Activated CD8-positive, alpha-beta memory T cell treated with anti-CD3 and anti-CD28 coated beads for 1 hour (primary cell): ENCODE data around the gene RGS8.

Experiments
- DNase-seq, 2 donors: peaks; one replicate each; pipeline ENCODE4 v3.0.0-alpha.2; 2020; ENCODE audit warnings: low read depth in 1 of 2; ENCODE audit errors: extremely low read depth in 1 of 2

RGS8 gene, protein sequence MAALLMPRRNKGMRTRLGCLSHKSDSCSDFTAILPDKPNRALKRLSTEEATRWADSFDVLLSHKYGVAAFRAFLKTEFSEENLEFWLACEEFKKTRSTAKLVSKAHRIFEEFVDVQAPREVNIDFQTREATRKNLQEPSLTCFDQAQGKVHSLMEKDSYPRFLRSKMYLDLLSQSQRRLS

DNA sequence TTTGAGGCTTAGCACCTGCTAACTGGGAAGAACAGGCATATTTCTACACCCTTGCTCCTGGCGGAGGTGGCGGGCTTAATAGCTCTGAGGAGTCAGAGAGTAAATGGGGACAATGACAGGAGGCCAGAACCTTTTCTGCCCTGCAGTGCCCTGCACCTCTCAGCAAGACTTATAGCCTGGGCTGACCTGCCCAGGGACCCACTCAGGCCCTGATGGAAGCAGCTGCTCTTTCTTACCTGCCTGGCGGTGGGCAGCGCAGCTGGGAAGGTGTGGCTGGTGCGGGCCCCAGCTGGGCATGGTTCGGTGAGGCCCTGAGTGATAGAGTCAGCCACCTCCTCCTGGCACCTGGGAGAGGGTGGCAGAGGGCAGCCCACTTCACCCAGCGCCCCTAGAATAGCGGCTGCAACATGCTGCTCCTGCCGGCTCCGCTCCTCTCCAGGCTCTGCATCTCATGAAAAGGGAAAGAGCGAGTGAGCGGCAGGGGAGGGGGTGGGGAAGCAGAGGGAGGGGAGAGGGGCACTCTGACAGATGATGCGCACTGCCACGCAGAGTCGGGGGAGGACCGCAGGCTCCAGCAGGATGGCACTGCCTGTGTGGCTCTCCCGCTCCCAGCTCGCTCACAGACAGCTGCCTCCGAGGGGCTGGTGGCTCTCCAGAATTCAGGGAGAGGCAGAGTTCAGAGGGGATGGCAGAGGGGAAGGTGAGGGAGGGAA lies at the start of gene RGS8:
TSS of gene RGS8 (minus strand) at position 472 of the 713 bp plus-strand sequence. CDS start 14,938 bp downstream, outside the sequence.
- no peak for DNase-seq

DNA sequence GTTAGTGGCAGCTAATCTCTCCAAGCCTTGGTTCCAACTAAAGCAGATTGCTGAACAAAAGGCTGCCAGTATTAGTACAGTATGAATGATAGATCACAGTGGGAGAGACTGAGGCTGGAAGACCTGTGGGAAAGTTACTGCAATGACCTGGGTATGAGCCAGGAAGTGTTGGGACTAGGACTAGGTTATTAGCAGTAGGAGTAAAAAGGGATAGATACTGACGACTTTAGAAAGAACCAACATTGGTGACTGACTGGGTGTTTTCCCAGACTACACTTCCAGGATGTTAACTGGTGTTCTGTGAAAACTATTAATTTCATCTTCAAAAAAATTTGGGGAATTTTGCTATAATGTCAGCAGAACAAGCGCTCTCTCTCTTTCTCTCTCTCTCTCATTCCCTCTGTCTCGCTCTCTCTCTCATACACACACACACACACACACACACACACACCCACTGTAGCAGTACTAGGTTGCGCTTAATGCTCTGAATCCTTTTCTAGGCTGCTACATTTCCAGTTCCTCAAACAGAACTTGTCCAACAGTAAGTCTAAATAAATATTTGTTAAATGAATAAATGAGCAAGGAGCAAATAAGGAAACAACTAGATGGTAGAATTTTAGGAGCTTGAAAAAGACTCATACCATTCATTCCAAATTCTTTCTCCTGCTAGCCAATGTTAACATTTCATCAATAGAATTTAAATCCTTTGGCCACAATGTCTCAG lies 47.6 kb upstream of the RGS8 start:
- no peak for DNase-seq

DNA sequence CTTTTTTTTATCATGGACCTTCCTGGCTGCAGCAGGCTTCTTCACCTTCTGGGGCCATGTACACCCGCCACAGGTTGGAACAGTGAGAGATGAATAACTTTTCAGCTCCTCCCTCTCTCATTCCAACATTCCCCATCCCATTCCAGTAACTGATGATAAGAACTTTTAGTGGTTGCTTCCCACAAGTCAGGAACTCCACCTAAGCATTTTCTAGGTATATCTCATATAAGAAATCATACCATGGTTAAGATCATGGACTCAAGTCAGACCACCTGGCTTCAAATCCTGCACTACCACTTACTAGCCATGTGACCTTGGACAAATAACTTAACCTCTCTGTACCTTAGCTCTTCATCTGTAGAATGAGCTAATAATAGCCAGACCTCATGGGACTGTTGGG lies 42.5 kb upstream of the RGS8 start:
- no peak for DNase-seq

DNA sequence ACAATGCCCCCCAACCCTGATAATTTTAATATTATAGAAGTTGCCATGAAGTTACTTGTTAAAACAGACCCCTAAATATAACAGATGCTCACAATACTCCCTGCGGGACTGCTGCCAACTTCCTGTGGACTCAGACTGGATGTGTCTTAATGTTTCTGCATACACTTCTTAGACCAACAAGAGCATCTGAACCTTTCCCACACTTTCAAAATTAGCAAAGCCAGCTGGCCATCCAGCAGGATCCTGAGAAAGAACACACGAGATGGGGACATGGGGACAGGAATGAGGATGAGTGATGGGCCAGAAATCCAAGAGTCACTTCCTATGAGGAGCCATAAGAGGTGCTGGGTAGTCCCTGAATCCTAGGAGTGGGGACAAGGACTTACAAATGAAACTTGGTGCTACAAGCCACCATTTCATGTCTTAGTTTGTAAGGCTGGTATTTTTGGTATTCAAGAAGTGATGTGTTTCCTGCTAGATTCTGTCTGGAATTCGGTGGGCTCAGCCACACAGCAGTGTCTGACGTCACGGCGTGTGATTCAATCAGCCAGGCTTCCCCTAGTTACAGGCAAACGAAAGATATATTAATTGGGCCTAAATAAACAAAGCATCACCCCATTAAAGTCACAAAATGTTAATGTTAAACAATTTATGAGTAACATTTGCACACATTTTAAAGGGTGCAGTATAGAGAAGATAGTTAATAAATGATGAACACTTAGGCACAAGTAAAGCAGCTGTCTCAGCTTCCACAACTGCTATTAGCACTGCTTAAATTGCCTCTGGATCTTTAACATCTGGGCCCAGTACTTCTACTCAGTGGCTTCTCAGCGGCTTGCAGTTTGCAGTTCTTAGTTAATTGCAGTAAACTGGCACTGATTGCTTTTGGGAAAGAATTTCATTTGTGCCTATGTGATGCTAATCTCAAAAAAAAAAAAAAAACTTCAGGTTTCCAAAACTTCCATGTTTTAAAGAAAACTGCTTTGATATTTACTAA lies 41.2 kb upstream of the RGS8 start:
- no peak for DNase-seq

DNA sequence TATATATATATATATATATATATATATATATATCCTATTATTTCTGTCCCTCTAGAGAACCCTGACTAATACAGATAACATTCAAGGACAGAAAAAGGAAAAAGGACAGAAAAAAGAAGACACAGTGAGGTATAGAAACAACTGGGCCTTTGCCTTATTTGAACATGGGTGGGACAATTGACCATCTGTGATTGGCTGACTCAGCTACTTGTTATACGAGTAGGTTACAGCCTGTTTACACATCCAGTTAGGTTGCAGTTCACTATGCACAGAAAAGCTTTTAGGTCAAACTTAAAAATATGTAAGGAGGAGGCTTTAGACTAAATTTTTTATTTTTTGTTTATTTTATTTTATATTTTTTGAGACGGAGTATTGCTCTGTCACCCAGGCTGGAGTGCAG lies 39.8 kb upstream of the RGS8 start:
- DNase-seq, result no peak

DNA sequence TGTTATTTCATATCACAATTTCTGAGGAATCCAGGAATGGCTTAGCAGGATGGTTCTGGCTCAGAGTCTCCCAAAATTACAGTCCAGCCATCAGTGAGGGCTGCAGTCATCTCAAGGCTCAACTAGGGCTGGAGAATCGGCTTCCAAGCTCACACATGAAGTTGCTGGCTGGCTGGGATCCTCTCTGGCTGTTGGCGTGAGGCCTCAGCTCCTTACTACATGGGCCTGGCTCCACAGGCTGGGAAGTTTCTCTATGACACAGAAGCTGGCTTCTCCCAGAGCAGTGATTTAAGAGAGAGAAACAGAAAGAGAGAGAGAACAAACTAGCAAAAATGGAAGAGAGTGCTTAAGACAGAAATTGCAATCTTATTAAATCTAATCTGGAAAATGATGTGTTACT lies 38.8 kb upstream of the RGS8 start:
- no peak for DNase-seq

DNA sequence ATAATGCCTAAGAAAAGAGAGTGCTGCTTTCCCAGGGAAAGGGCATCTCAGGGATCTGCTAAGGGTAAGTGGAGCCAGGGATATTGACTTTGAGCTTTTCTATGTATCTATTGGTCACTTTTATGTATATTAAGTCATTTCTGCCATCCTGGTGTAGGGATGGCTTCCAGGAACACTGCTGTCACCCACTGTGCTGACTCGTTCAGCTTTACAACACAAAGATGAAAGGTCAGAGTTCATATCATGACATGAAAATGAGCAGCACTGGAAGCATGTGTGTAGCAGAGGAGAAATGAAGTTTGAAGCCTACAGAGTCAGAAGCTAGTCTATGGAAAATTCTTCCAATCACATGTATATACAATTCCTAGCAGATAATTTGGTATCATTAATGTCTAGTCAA lies 37.1 kb upstream of the RGS8 start:
- DNase-seq, result no peak

DNA sequence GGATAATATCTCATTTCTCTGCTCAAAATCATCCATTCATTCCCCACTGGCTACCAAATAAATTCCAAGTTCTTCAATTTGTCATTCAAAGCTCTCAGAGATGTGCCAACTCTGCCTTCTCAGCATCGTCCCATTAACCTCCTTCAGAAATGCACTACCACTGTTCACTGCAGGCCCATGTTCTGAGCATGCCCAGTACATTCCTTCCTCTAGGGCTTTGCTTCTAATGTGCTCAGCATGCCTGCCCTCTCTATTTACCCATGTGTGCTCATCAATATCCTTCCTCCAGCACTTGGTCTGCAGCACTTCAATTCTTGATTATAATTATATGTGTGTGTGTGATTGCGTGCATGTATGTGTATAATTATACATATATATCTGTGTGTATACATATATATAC lies 36.1 kb upstream of the RGS8 start:
- no peak for DNase-seq

DNA sequence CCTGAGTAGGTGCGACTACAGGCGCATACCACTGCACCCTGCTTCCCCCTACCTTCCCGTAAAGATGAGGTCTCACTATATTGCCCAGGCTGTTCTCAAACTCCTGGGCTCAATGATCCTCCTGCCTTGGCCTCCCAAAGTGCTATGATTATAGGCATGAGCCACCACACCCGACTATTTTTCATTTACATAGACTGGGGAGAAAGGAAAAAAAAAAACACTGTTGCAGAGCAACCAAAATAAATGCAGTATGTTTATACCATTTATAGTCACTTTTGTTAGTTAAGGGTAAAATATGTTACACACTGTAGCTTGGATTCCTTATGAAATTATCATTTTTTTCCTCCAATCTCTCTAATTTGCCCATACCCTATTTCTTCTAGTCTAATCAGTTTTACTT lies 35.2 kb upstream of the RGS8 start:
- DNase-seq, result no peak

DNA sequence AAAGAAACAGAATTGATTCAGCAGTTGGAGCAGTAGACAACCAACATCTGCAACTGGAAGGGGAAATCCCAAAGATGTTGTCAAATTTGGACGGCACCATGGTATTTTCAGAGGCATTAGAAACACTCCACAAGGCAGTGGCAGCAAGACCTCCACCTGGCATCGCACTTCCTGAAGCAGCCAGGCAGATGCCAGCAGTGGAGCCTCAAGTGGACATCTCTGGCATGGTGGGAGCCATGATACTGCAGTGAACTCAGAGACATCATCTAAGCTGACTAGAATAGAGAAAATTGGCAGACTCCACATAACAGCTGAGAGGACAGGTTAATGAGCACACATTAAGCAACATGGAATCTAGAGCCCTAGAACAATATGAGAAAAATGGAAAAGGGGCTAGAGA lies 33.9 kb upstream of the RGS8 start:
- no peak for DNase-seq

DNA sequence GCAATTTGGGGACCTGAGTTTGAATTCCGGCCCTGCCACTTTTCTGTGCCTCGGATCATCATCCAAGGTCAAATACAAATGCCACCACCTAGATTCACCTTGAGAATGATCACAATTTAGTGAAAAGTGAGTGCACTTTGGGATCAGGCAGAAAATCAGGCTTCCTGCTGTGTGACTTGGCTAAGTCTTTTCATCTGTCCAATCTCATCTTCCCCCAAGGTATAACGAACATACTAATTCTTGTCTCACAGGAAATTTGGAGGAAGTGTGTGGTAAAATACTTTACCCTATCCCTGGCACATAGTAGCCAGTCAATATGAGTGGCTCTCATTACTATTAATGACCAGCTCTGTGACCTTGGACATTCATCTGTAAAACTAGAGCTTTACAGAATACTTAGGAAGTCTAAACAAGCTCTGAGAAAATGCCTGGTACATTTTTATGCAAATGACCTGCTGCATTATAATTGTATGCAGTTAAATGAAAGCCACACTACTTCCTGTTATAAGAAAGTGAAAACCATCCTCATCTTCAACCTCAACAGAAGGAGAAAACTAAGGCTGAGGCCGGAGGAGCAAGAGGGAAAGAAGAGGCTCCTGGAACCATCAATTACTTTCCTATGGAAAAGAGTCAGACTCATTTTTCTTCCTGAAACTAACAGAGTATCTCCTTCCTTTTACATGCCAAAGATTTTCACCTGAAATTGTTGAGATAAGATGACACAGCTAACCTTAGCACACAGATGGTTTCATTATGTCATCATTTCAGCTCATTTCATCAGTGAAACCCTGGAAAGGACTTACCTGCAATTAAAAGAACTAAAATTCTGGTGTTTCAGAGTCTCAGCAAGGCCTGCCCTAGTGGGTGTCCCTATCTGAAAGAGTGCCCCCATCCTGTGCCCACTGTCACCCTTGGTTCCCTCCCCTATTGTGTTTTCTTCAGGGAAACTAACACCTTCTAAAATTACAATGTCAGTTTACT lies 32.6 kb upstream of the RGS8 start:
- no peak for DNase-seq

DNA sequence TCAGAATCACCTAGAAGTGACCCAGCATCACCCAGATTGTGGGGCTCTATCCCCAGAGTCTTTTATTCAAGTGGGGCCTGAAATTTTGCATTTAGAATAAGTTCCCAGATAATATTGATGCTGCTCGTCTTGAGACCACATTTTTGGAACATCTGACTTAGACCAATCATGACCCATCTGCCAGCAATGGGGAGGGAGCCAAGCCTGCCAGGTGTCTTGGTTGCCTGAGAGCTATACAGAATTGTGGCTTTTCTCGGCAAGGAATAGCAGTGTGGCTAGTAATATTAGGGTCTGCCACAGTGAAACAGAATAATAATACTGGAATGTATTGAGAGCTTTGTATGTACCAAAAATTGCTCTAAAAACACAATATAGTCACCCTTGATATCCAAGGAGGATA lies 31.1 kb upstream of the RGS8 start:
- no peak for DNase-seq

DNA sequence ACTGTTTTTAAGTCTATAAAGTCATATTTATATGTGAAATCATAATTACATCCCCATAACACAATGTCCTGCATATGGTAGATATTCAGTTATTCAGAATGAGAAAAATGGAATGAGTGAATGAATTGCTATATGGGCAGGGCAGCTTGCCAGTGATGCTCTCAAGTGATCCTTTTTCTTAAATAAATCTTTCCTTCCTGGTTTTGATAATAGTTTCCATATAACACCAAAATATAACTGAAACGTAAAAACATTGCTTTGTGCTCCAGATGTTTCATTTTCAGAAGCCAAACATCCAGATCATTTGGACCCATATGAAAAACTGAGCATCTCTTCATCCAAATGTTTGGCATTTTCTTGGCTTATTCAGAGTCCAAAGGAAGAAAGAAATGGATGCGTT lies 30.2 kb upstream of the RGS8 start:
- no peak for DNase-seq

DNA sequence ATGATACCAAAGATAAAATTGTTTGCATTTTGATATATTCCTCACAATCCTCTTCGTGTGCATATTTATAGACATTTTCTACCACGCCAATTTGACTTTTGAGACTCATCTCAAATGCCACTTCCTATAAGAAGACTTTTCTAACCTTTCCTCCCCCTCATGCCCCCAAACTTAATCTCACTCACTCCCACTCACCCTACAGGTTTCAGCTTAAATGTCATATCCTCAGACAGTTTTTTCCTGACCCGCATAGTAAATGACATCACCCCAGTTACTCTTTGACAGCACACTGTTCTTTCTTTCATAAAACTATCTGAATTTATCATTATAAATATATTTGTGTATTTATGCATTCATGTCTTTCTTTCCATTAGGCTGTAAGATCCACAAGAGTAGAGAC lies 29.6 kb upstream of the RGS8 start:
- DNase-seq, result no peak

DNA sequence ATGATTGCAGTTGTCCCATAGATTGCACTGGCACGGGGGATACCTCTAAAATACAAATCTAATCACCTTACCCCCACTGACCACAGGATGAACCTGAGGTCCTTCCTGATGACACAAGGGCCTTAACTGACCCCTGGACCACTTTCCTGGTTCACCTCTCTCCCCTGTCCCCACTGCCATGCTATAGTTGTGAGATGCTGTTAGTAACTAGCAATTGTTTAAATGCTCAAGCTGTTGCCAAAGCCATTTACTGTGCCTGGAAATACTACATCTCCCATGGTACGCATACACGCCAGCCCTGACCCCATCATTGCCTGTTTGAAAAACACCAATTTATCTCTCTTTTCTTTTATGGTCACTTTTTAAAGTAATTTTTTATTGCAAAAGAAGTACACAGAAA lies 29.1 kb upstream of the RGS8 start:
- DNase-seq, result no peak

DNA sequence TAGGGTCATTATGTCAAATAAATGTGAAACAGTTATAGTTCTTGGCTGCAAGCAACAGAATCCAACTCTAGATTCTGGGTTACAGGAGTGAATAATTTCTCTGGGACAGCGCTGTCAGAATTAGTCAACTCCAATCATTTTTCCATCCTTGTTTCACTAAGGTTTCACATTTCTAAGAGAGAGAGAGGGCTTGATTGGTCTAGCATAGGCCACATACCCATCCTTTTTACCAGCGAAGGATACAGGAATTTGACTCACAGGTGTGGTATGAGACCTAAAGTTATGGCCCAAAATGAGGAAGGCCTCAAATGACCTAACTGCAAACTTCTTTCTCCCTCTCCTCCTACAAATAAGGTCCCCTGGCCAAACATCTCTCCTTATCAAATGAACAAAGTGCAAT lies 25.5 kb upstream of the RGS8 start:
- no peak for DNase-seq

DNA sequence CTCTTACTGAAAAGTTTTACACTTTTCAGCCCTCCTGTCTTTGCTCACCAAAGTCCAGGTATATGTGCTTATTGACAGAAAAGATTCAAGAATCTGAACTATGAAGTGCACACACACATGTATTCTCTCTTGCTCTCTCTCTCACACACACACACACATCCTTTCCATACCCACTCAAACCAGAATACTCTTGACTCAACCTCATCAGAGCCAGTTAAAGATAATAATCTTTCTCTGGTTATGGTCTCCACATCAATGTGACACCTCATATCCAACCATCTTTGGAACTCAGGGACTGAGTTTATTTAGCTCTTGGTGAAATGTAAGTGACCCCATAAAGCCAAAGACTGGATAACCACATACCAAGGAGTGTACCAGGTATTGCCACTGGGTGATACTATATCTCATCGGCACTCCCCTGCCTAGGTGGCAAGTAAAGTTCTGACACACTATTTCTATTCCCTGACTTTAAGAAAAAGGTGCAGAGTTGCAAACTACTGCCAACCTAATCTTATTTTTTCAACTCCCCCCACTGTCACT lies 24.9 kb upstream of the RGS8 start:
- no peak for DNase-seq

DNA sequence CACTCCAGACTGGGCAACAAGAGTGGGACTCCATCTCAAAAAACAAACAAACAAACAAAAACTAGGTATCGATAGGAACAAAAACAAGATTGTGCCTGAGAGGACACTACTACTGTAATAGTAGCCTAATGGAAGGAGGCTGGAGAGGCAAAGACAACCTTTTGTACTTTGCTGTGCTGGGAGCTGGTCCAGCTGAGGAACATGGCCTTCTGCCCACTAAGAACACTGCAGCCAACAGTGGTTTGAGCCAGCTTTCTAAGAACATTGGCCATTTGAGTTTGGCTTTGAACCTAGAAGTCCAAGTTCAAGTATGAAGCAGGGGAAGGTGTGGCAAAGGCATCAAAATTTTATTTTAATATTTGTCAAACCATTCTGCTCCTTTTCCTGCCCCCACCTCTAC lies 22.7 kb upstream of the RGS8 start:
- DNase-seq, result no peak

DNA sequence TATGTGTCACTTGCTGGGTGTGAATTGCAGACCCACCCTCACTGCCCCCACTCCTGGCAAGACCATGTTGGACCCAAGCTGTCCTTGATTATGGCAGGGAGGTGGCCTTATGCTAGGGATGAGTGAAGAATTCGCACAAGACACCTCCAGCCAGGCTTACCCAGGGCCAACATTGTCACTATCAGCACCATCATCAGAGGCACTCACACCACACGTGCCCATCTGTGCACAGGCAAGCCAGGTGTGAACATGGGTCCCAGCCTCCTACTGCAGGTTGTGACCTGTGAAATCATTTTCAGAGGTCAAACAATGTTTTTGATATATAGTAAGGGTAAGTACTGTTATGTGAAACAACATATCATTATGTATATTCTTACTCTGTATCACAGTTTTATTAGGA lies 20.3 kb upstream of the RGS8 start:
- DNase-seq, result no peak

DNA sequence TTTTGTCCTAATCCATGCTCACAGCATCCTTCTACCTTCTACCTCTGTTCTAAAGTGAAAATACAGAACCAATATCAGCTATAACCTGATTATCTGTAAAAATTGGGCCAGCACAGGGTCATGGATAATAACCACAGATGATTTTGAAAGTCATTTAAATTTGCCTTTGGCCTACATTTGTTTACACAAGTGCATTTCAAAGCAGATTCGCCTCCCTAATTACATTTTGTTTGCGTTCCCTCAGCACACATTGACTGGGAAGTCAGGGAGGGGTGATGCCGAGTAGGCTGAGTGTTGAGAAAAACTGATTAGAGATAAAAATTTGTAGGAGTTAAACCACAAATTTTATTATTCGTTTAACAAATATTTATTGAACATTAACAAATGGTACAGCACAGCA lies 19.2 kb upstream of the RGS8 start:
- no peak for DNase-seq
